Mammary epithelial cell (primary cell): Measurements from ENCODE around the gene RAPGEF1.

Experiments used
- EZH2 ChIP-seq: IDR thresholded peaks from 2 replicates; pipeline ENCODE4 v1.6.1; 2012; ENCODE audit warnings: low read length, inconsistent platforms, borderline replicate concordance
- TF ChIP-seq, protein P1 (sequence below), 2 donors: IDR thresholded peaks in 1 of 2; conservative IDR thresholded peaks in 1 of 2; 2 replicates each; pipeline ENCODE4 v1.5.1; 2011 to 2012; ENCODE audit warnings: inconsistent platforms in 2 of 2, low read length in 2 of 2, mild to moderate bottlenecking in 2 of 2, control low read depth in 1 of 2, low read depth in 1 of 2; ENCODE audit not compliant: insufficient read depth in 1 of 2; ENCODE audit errors: extremely low read depth in 1 of 2

DNA sequence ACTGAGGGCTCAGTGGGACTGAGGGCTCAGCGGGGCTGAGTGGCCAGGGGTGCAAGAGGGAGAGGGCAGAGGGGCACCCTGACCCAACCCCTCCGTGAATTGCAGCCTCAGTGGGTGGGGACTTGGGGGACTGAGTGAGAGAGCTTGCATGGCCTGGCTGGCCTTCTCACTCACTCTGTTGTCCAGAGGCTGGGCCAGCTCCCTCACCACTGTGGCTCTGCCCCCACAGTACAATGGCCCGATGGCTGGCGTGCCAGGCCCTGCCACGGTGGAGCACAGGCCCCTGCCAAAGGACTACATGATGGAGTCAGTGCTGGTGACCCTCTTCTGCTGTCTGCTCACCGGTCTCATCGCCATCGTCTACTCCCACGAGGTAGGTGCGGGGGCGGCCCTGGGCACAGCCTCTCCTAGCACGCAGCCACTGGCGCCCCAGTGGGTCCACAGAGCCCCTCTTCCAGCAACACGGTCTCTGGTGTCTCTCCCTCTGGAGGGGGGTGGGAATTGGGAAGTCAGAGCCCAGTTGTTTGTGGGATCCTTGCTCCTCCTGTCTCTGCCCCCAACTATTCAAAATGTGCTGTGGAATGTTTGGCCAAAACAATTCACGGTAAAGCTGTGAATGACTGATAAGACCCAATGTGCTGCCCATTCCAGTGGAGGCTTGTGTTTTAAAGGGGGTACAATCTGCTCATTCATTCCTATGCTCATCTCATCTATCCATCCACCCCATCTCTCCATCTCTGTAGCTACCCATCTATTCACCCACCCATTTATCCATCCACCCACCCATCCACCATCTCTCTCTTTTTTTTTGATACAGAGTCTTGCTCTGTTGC lies 183.8 kb downstream of the RAPGEF1 start:
- TF ChIP-seq, protein P1, sequence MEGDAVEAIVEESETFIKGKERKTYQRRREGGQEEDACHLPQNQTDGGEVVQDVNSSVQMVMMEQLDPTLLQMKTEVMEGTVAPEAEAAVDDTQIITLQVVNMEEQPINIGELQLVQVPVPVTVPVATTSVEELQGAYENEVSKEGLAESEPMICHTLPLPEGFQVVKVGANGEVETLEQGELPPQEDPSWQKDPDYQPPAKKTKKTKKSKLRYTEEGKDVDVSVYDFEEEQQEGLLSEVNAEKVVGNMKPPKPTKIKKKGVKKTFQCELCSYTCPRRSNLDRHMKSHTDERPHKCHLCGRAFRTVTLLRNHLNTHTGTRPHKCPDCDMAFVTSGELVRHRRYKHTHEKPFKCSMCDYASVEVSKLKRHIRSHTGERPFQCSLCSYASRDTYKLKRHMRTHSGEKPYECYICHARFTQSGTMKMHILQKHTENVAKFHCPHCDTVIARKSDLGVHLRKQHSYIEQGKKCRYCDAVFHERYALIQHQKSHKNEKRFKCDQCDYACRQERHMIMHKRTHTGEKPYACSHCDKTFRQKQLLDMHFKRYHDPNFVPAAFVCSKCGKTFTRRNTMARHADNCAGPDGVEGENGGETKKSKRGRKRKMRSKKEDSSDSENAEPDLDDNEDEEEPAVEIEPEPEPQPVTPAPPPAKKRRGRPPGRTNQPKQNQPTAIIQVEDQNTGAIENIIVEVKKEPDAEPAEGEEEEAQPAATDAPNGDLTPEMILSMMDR (conservative IDR thresholded peaks at IDR 0.05 in 1 of 2, IDR thresholded peaks at IDR 0.05 in 1 of 2; ENCODE audit: extremely low read depth in 1 of 2, insufficient read depth in 1 of 2, low read depth in 1 of 2, low read length in 2 of 2): no peak
- TF ChIP-seq EZH2: no peak
